ENCODE data around the gene COA6.

The COA6 gene

GRCh38 chr1:234412830-234413229 lies 39.6 kb downstream of the COA6 start:
- no peak for DNase-seq (ENCODE audit: low spot score)

GRCh38 chr1:234413485-234413884 lies 40.2 kb downstream of the COA6 start:
- no peak for DNase-seq (ENCODE audit: low spot score)

GRCh38 chr1:234413990-234414389 lies 40.7 kb downstream of the COA6 start:
- no peak for DNase-seq (ENCODE audit: low spot score)

GRCh38 chr1:234427950-234428646 lies 54.8 kb downstream of the COA6 start:
- DNase-seq (ENCODE audit: low spot score) = no peak

- no peak for DNase-seq (ENCODE audit: low spot score)
These were observed 56.2 kb downstream of the COA6 start for GRCh38 chr1:234429434-234429806.

GRCh38 chr1:234430691-234431090 lies 57.4 kb downstream of the COA6 start:
- no peak for DNase-seq (ENCODE audit: low spot score)

GRCh38 chr1:234431255-234431654 lies 58.0 kb downstream of the COA6 start:
- no peak for DNase-seq (ENCODE audit: low spot score)

- DNase-seq (ENCODE audit: low spot score) = no peak
These were observed 60.5 kb downstream of the COA6 start for GRCh38 chr1:234433563-234434285.
